ENCODE data around the gene TMA16.

TMA16 gene

DNA sequence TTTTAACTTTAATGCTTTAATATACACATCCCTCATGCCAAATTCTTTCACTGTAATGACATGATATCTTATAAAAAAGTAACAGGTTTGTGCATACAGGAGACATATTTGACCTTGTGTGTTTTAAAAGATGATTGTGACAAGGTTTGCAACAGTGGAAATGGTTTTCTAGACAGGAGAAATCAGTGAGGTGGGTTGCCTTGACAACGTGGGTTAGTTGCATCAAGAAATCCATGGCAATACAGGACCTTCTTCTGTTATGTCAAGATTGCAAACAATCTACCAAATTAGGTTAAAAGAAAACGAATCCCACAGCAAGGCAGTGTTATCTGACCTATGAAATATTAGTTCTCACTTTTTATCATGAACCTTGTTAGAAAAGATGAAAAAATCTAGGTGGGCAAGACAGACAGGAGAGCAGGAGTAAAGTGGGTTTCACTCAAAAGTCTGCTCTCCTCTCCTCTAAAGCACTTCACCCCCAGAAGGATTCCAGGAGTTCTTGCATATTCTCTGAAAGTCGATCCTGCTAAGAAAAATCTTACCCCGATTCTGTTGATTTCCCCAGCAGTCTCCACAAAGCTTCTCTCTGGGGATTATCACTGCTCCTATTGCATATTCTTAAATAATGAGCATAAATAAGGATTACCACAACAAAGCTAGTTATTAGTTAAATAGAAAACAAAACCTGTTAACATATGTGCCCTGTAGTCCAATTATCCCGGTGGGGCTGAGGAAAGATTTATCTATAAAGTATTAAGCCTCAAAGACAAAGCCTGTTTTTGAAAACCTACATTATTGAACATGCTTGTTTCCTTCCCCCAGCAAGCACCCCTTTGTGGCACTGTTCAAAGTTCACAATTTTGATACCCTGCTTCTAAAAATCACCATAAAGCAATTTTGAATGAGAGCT is 71.0 kb downstream of the TMA16 start:
- no peak for DNase-seq

DNA sequence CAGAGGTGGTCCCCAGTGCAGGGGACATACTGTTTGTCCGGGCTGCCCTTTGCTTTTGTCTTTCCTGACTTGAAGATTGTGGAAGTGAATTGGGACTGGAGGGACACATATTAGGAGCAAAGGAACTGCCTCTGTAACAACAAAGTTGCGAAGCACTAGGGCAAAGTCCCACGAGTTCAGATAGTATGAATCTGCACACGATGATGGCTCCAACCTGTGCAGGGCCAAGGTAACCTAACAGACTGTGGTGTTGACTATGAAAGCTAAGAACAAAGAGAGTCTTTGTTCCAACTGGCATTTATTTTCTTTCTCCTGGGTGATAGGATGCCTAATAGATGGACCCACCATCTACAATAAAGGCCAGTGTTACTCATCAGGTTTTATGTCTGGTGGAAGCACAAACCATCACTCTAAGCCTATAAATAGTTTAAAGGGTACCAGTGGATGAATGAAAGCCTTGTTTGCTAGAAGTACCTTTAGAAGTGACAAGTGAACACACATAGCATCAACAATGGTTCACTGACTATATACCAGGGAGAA is 71.8 kb downstream of the TMA16 start:
- DNase-seq, result no peak

DNA sequence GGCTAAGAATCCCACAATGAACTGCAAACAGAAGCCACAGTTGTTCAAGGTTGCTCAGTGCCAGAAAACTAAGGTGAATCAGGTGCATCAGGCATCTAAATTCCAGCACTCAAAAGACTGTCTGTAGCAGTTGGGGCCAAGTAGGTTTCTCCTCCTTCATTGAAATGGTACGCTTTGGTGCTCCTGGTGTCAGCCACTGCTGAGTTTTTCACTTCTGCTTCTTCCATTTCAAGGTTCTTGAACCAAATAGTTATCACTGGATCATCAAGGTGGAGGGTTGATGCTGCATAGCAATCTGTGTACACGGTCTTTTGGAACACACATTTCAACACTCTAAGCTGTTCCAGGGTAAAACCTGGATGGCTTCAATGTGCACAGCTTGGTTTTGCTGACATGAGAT is 74.4 kb downstream of the TMA16 start:
- DNase-seq, result no peak

Measured in right hindlimb (tissue), 1 donor.